ENCODE results near the gene GARRE1. TPM values are rescaled to one million over a fixed set of nuclear protein-coding genes. Genes with fewer than 3 reads are reported as not detected.

GARRE1 gene
- total RNA-seq, 1 donor, result 16.8 TPM

GRCh38 chr19:34295103-34295502 lies 40.7 kb downstream of the GARRE1 start:
- no peak for DNase-seq (ENCODE audit: low read depth)
- H3K4me3 ChIP-seq (ENCODE audit: low read depth, low read length), result no peak overlapping the region
- TF ChIP-seq CTCF (IDR thresholded peaks at IDR 0.05; ENCODE audit: insufficient read depth, low read depth, low read length), result no peak

- no peak for TF ChIP-seq CTCF (IDR thresholded peaks at IDR 0.05; ENCODE audit: insufficient read depth, low read depth, low read length)
- H3K4me3 ChIP-seq (ENCODE audit: low read depth, low read length), result no peak overlapping the region
- DNase-seq (ENCODE audit: low read depth), result no peak
Observed at GRCh38 chr19:34298891-34299520, 44.7 kb downstream of the GARRE1 start.

GRCh38 chr19:34299576-34299975 lies 45.2 kb downstream of the GARRE1 start:
- no peak for DNase-seq (ENCODE audit: low read depth)
- no peak for TF ChIP-seq CTCF (IDR thresholded peaks at IDR 0.05; ENCODE audit: insufficient read depth, low read depth, low read length)
- no peak overlapping the region for H3K4me3 ChIP-seq (ENCODE audit: low read depth, low read length)

GRCh38 chr19:34300380-34300779 lies 46.0 kb downstream of the GARRE1 start:
- no peak for DNase-seq (ENCODE audit: low read depth)
- no peak for TF ChIP-seq CTCF (IDR thresholded peaks at IDR 0.05; ENCODE audit: insufficient read depth, low read depth, low read length)

GRCh38 chr19:34300962-34301361 lies 46.6 kb downstream of the GARRE1 start:
- no peak overlapping the region for H3K4me3 ChIP-seq (ENCODE audit: low read depth, low read length)
- DNase-seq (ENCODE audit: low read depth), result no peak
- no peak for TF ChIP-seq CTCF (IDR thresholded peaks at IDR 0.05; ENCODE audit: insufficient read depth, low read depth, low read length)

More at GRCh38 chr19:34300380-34300779, 46.0 kb downstream of the GARRE1 start:
- no peak overlapping the region for H3K4me3 ChIP-seq (ENCODE audit: low read depth, low read length)

Other genes with a start within 250 kb of the GARRE1 start
- 72.1 and 74.1 TPM in 2 replicates for gene LSM14A, start 82.0 kb upstream of the GARRE1 start, total RNA-seq
- 102 and 111 TPM in 2 replicates for gene GPI, start 110.6 kb downstream of the GARRE1 start, total RNA-seq
- gene PDCD2L, start 149.8 kb downstream of the GARRE1 start, total RNA-seq, result 11.7 and 11.9 TPM in 2 replicates
- gene UBA2, start 173.8 kb downstream of the GARRE1 start, total RNA-seq, result 108 and 121 TPM in 2 replicates
- gene WTIP, start 227.2 kb downstream of the GARRE1 start, total RNA-seq, result 28.0 and 40.6 TPM in 2 replicates